IMR-90 (cell line): Measurements from ENCODE around the gene ST6GALNAC5. TPM values are rescaled to one million over a fixed set of nuclear protein-coding genes. Genes with fewer than 3 reads are reported as not detected.

Experiments used
- ATAC-seq: fragments of 200-7000 bp; cut with Tn5 transposase; 2 replicates; pipeline ENCODE4 v1.9.1; 2020; ENCODE audit warnings: low read depth, mild to moderate bottlenecking, moderate library complexity
- BruUV-seq: library from RNA; stranded (reverse); fragments of 400-500 nt; replicated peaks from 2 replicates; lab custom pipeline; 2021; lab: Mats Ljungman, UMichigan
- CTCF ChIA-PET: fragments of 300-600 bp; formaldehyde crosslinking; extraction: SDS; loops from one replicate; lab custom pipeline; 2021; ENCODE audit warnings: antibody characterized with exemption; lab: Yijun Ruan, JAX
- POLR2A ChIA-PET: fragments of 300-600 bp; sonication (Branson Sonifier 250); formaldehyde crosslinking; loops from one replicate; lab custom pipeline; 2022; ENCODE audit warnings: antibody characterized with exemption; ENCODE audit not compliant: unreplicated experiment; lab: Charles Lee
- DNase-seq: peaks from one replicate; pipeline ENCODE4 v3.0.0; 2013
- H2AFZ ChIP-seq: replicated peaks from 2 replicates; pipeline ENCODE3; 2013; ENCODE audit warnings: low read length, mild to moderate bottlenecking; ENCODE audit not compliant: poor library complexity
- H2AK5ac ChIP-seq: 2 replicates; pipeline ENCODE4 v1.6.1; 2013; ENCODE audit warnings: low read depth, low read length, inconsistent platforms
- H2AK9ac ChIP-seq: replicated peaks from 2 replicates; pipeline ENCODE3; 2013; ENCODE audit warnings: mild to moderate bottlenecking, low read depth, low read length, moderate library complexity; ENCODE audit not compliant: poor library complexity
- H2BK120ac ChIP-seq: 2 replicates; pipeline ENCODE4 v1.6.1; 2013; ENCODE audit warnings: low read depth, low read length, inconsistent platforms
- H2BK15ac ChIP-seq: 3 replicates; pipeline ENCODE4 v1.6.1; 2013; ENCODE audit warnings: low read depth, low read length, inconsistent platforms
- H2BK20ac ChIP-seq: 2 replicates; pipeline ENCODE4 v1.6.1; 2013; ENCODE audit warnings: low read depth, mild to moderate bottlenecking, inconsistent platforms, low read length, moderate library complexity
- H2BK5ac ChIP-seq: 2 replicates; pipeline ENCODE4 v1.6.1; 2013; ENCODE audit warnings: mild to moderate bottlenecking, low read depth, low read length, inconsistent platforms; ENCODE audit not compliant: poor library complexity, severe bottlenecking
- H3K14ac ChIP-seq: replicated peaks from 2 replicates; pipeline ENCODE4 v1.6.1; 2013; ENCODE audit warnings: low read depth, low read length, inconsistent platforms
- H3K18ac ChIP-seq: 2 replicates; pipeline ENCODE4 v1.6.1; 2013; ENCODE audit warnings: low read depth, low read length, control low read depth
- H3K23ac ChIP-seq: 2 replicates; pipeline ENCODE4 v1.6.1; 2013; ENCODE audit warnings: low read depth, low read length, inconsistent platforms
- H3K27ac ChIP-seq: 2 replicates; pipeline ENCODE4 v1.5.1; 2013; ENCODE audit warnings: mild to moderate bottlenecking, control low read depth, low read length; ENCODE audit not compliant: insufficient read depth
- H3K27me3 ChIP-seq: 2 replicates; pipeline ENCODE4 v1.6.1; 2013; ENCODE audit warnings: low read length; ENCODE audit not compliant: control insufficient read depth, insufficient read depth
- H3K36me3 ChIP-seq: 2 replicates; pipeline ENCODE4 v1.6.1; 2013; ENCODE audit warnings: low read length, mixed read lengths; ENCODE audit not compliant: control insufficient read depth, insufficient read depth
- H3K4ac ChIP-seq: 2 replicates; pipeline ENCODE4 v1.6.1; 2013; ENCODE audit warnings: low read depth, low read length, inconsistent platforms
- H3K4me1 ChIP-seq: 2 replicates; pipeline ENCODE4 v1.6.1; 2013; ENCODE audit warnings: low read length, mixed read lengths; ENCODE audit not compliant: control insufficient read depth, insufficient read depth
- H3K4me2 ChIP-seq: 2 replicates; pipeline ENCODE4 v1.6.1; 2013; ENCODE audit warnings: low read depth, mild to moderate bottlenecking, control low read depth, low read length, moderate library complexity
- H3K4me3 ChIP-seq: 2 replicates; pipeline ENCODE4 v1.5.1; 2013; ENCODE audit warnings: low read depth, mild to moderate bottlenecking, control low read depth, low read length, moderate library complexity; ENCODE audit not compliant: insufficient read depth
- H3K56ac ChIP-seq: 2 replicates; pipeline ENCODE4 v1.6.1; 2013; ENCODE audit warnings: low read length, inconsistent platforms; ENCODE audit not compliant: insufficient read depth; ENCODE audit errors: extremely low read depth
- H3K79me1 ChIP-seq, 2 experiments: 2 replicates each; pipeline ENCODE4 v1.6.1; 2013; ENCODE audit warnings: low read length in 2 of 2, inconsistent platforms in 1 of 2, low read depth in 1 of 2
- H3K9ac ChIP-seq: 2 replicates; pipeline ENCODE4 v1.6.1; 2013; ENCODE audit warnings: low read depth, low read length, control low read depth
- H3K9me1 ChIP-seq: 2 replicates; pipeline ENCODE4 v1.6.1; 2013; ENCODE audit warnings: low read length, inconsistent platforms; ENCODE audit not compliant: insufficient read depth
- H3K9me3 ChIP-seq: 2 replicates; pipeline ENCODE4 v1.6.1; 2013; ENCODE audit warnings: low read length; ENCODE audit not compliant: control insufficient read depth, insufficient read depth
- H4K20me1 ChIP-seq: 2 replicates; pipeline ENCODE4 v1.6.1; 2013; ENCODE audit warnings: low read length, inconsistent platforms; ENCODE audit not compliant: insufficient read depth
- H4K5ac ChIP-seq: 2 replicates; pipeline ENCODE4 v1.6.1; 2013; ENCODE audit warnings: mild to moderate bottlenecking, low read depth, low read length, control low read depth
- H4K8ac ChIP-seq, 2 experiments: 2 replicates each; pipeline ENCODE4 v1.6.1; 2013; ENCODE audit warnings: low read depth in 2 of 2, low read length in 2 of 2, control low read depth in 1 of 2, inconsistent platforms in 1 of 2
- H4K91ac ChIP-seq: 2 replicates; pipeline ENCODE4 v1.6.1; 2013; ENCODE audit warnings: low read depth, low read length, inconsistent platforms; ENCODE audit not compliant: insufficient read depth
- MAZ ChIP-seq: IDR thresholded peaks from 2 replicates; pipeline ENCODE4 v1.6.1; 2012; ENCODE audit warnings: low read depth, mild to moderate bottlenecking, low read length, improper control_type of control experiment, moderate library complexity, borderline replicate concordance
- MXI1 ChIP-seq: IDR thresholded peaks from 2 replicates; pipeline ENCODE4 v1.6.1; 2012; ENCODE audit warnings: low read depth, mild to moderate bottlenecking, low read length, moderate library complexity, borderline replicate concordance
- NFE2L2 ChIP-seq: fragments of 150-350 bp; IDR thresholded peaks from 2 replicates; pipeline ENCODE4 v1.6.1; 2016; ENCODE audit warnings: low read depth, mild to moderate bottlenecking, low read length
- POLR2A ChIP-seq: IDR thresholded peaks from 2 replicates; pipeline ENCODE4 v1.6.1; 2012; ENCODE audit warnings: mild to moderate bottlenecking, low read depth, low read length
- RFX5 ChIP-seq: IDR thresholded peaks from 2 replicates; pipeline ENCODE4 v1.8.0; 2012; ENCODE audit warnings: low read depth, mild to moderate bottlenecking, low read length, moderate library complexity
- WGBS, 2 experiments: methylation state at CpG; one replicate each; pipeline versions ENCODE4 v1.1.5 to v1.1.7; 2013; ENCODE audit warnings: missing lambda C conversion rate in 2 of 2; ENCODE audit not compliant: insufficient read length in 1 of 2; ENCODE audit errors: extremely low coverage in 2 of 2; 5-methylcytosine and 5-hydroxymethylcytosine counted together
- dilution Hi-C: fragments of 300-500 bp; cut with HindIII; formaldehyde crosslinking; loops from one replicate; pipeline ENCODE4 v1.14.3; 2018; ENCODE audit warnings: low sequenced_read_pairs; ENCODE audit not compliant: unreplicated experiment
- in situ Hi-C: fragments of 300-500 bp; cut with MboI; formaldehyde crosslinking; loops from 3 replicates; pipeline ENCODE4 v1.14.3; 2019; ENCODE audit warnings: low sequenced_read_pairs, inconsistent platforms, mixed read lengths
- intact Hi-C: fragments of 100-400 bp; cut with micrococcal nuclease; formaldehyde crosslinking; loops from 2 replicates; pipeline ENCODE4 v1.10.0; 2022
- polyA plus RNA-seq, 3 experiments: library from polyadenylated mRNA; depleted of rRNA; stranded (reverse); fragments of >200 nt; gene quantifications; 2 replicates each; pipeline ENCODE4 v1.2.3, GENCODE V29; 2012; ENCODE audit warnings: low replicate concordance in 1 of 3
- total RNA-seq: library from RNA; depleted of rRNA; stranded (reverse); fragments of >200 nt; gene quantifications from 2 replicates; pipeline ENCODE4 v1.2.3, GENCODE V29; 2012
- TF ChIP-seq, protein P1 (sequence below): fragments of 150-350 bp; IDR thresholded peaks from 2 replicates; pipeline ENCODE4 v1.6.1; 2017; ENCODE audit warnings: mild to moderate bottlenecking, antibody characterized with exemption, low read length, low read depth

The ST6GALNAC5 gene
- total and polyA plus RNA-seq, 2 of the 4 experiments (the other 2 are of a cell fraction): 3.4 to 4.0 TPM

DNA sequence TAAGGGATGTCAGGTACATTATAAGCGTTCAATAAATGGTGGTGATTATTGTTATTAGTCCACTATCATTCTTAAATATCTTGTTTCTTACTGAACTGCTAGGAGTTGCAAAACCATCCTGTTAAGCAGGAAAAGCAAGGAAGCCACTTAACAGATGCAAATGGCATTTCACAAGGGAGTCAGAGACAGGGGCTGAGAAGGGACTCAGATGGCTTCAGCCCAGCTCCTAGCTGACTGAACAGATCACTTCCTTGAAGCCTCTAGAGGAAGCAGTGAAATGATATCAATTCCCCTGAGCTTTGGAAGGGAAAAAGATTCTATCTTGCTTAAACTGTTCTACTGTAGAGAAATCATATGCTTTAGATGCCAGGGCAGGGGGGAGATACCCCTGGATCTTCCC, 151.5 kb downstream of the ST6GALNAC5 start:
- H3K9me3 ChIP-seq: no peaks in the 10 kb centered on the region
- no peak overlapping the region for H3K56ac ChIP-seq
- no TSS peak for BruUV-seq
- H2AK5ac ChIP-seq: no peak overlapping the region
- H3K9ac ChIP-seq: no peak overlapping the region
- no peaks in the 10 kb centered on the region for H3K4me1 ChIP-seq
- no CpG with 5 or more reads among the region's 1 CpG for WGBS, 2 experiments
- H2BK15ac ChIP-seq: no peak overlapping the region
- DNase-seq (no peak), ATAC-seq (no peak)
- H2BK20ac ChIP-seq: no peak overlapping the region
- TF ChIP-seq, protein P1, sequence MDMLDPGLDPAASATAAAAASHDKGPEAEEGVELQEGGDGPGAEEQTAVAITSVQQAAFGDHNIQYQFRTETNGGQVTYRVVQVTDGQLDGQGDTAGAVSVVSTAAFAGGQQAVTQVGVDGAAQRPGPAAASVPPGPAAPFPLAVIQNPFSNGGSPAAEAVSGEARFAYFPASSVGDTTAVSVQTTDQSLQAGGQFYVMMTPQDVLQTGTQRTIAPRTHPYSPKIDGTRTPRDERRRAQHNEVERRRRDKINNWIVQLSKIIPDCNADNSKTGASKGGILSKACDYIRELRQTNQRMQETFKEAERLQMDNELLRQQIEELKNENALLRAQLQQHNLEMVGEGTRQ: no peak
- TF ChIP-seq NFE2L2 (no peak), RFX5 (no peak), MAZ (no peak), POLR2A (no peak), MXI1 (no peak)
- H2AFZ ChIP-seq: no peak overlapping the region
- H4K91ac ChIP-seq: no peak overlapping the region
- H3K36me3 ChIP-seq: no peaks in the 10 kb centered on the region
- H3K18ac ChIP-seq: no peak overlapping the region
- CTCF ChIA-PET: no interaction called here
- POLR2A ChIA-PET: no interaction called here
- in situ Hi-C loops: no loop called here
- H3K4ac ChIP-seq: no peak overlapping the region
- H4K5ac ChIP-seq: no peak overlapping the region
- H4K20me1 ChIP-seq: no peaks in the 10 kb centered on the region
- H4K8ac ChIP-seq: no peak overlapping the region
- H2BK5ac ChIP-seq: no peak overlapping the region
- H3K4me2 ChIP-seq: no peak overlapping the region
- no peak overlapping the region for H3K4me3 ChIP-seq
- H3K9me1 ChIP-seq: no peaks in the 10 kb centered on the region
- dilution Hi-C loops: no loop called here
- H3K23ac ChIP-seq: no peak overlapping the region
- H3K79me1 ChIP-seq: no peaks in the 10 kb centered on the region
- no peak overlapping the region for H3K14ac ChIP-seq
- intact Hi-C loops: no loop called here
- no peak overlapping the region for H2AK9ac ChIP-seq
- peaks cover 5% of the 10 kb centered on the region for H3K27me3 ChIP-seq
- no peak overlapping the region for H2BK120ac ChIP-seq
- no peak overlapping the region for H3K27ac ChIP-seq
